ENCODE data around the gene CCDC138. TPM values are rescaled to one million over a fixed set of nuclear protein-coding genes. Genes with fewer than 3 reads are reported as not detected.

The CCDC138 gene
- total RNA-seq, 4 donors from 2014 or later = 0.58 to 1.8 (median 1.2) TPM

DNA sequence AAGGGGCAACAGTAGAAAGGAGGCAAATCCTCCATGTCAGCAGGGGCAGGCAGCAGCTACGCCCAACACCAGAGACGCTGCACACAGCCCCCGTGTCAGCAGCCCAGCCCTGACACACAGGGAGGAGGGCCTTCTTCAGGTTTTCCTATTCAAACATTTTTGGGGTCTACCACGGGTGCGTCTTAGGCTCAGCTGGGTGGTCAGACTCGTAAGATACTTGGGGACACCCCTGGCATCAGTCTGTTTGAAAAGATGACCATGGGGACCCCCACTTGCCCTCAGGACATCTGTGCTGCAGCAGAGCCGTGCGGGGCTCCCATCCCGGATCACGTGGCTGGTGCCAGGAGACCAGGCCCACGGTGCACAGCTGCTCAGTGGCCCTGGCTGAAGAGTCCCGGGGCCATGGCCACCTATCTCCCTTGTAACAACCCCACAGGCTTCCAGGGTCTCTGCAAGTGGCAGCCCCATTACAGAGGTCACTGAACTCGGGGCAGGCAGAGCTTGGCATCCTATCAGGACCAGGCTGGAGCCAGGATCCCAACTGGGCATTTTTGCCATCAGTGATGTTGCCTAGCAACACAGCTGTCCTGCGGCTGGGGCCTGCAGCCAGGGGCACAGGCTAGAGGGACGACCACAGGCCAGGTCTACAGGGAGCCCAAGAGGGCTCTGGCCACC lies 120.0 kb downstream of the CCDC138 start:
- no peaks in the 10 kb centered on the region for H3K9me3 ChIP-seq
- WGBS = 83% methylated on average over 7 of the region's 15 CpGs
- peaks cover 5 to 8% (median 7%) of the 10 kb centered on the region in 4 donors for H3K4me1 ChIP-seq
- H3K36me3 ChIP-seq = no peaks in the 10 kb centered on the region
- H3K4me3 ChIP-seq = no peak overlapping the region
- TF ChIP-seq, protein P1, sequence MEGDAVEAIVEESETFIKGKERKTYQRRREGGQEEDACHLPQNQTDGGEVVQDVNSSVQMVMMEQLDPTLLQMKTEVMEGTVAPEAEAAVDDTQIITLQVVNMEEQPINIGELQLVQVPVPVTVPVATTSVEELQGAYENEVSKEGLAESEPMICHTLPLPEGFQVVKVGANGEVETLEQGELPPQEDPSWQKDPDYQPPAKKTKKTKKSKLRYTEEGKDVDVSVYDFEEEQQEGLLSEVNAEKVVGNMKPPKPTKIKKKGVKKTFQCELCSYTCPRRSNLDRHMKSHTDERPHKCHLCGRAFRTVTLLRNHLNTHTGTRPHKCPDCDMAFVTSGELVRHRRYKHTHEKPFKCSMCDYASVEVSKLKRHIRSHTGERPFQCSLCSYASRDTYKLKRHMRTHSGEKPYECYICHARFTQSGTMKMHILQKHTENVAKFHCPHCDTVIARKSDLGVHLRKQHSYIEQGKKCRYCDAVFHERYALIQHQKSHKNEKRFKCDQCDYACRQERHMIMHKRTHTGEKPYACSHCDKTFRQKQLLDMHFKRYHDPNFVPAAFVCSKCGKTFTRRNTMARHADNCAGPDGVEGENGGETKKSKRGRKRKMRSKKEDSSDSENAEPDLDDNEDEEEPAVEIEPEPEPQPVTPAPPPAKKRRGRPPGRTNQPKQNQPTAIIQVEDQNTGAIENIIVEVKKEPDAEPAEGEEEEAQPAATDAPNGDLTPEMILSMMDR (IDR thresholded peaks at IDR 0.05) = no peak
- TF ChIP-seq POLR2AphosphoS5 (IDR thresholded peaks at IDR 0.05) = no peak
- no peak for TF ChIP-seq EP300 (IDR thresholded peaks at IDR 0.05)
- no peak for TF ChIP-seq POLR2A (IDR thresholded peaks at IDR 0.05; ENCODE audit: low read depth)
- intact Hi-C loops (cut with DNase I) = no loop called here
- no peak overlapping the region for H3K27ac ChIP-seq (replicated peaks in 1 of 4)
- H3K27me3 ChIP-seq = no peaks in the 10 kb centered on the region
- peak; percentile 90 for DNase-seq (ENCODE audit: extremely low spot score)

DNA sequence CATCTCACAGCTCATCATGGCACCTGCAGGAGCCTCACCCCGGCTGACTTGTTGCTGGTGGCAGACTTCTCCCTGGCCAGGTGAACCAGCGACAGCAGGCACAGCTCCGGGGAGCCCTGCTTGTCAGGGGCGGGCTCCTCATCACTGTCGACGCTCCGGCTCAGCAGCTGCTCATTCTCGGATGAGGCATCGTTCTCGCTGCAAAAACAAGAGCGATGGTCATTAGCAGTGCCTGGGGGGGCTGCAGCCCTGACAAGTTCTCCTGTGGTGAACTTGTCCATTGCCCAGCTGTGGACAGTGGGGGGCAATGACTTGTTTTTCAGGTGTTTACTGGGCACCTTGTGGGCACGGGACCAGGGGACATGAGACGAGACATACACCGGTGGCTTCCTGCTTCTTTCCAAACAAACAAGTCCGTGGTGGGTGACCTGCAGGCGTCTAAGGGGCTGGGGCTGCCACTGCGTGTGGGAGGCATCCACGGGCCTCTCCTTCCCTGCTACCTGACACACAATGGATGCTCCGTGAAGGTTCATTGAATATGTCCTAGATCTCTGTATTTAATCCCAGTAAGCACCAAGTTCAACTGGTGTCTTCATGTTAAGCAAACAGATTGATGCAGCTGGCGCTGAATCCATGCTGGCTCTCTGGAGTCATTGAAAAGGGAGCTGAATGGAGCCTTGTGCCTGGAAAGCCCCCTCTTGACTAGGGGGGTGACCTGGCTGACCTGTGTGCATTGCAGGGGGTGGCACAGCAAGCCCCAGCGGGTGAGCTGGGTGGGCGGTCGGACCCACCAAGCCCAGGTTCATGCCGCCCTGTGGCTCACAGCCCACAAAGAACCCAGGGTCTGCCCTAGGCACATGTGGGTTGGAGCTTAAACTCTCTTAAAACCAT lies 121.5 kb downstream of the CCDC138 start:
- Histone ChIP-seq H3K9me3 (no peaks in the 10 kb centered on the region), H3K27ac (replicated peaks in 1 of 4) (no peak overlapping the region), H3K4me1 (peaks cover 5 to 8% (median 7%) of the 10 kb centered on the region in 4 donors), H3K4me3 (no peak overlapping the region), H3K27me3 (no peaks in the 10 kb centered on the region), H3K36me3 (no peaks in the 10 kb centered on the region)
- peak; percentile 91 for DNase-seq (ENCODE audit: extremely low spot score)
- intact Hi-C loops (cut with DNase I) = no loop called here
- TF ChIP-seq, protein P1 (IDR thresholded peaks at IDR 0.05) = no peak
- TF ChIP-seq POLR2A (IDR thresholded peaks at IDR 0.05; ENCODE audit: low read depth) = no peak
- TF ChIP-seq EP300 (IDR thresholded peaks at IDR 0.05) = no peak
- 81% methylated on average over 7 of the region's 24 CpGs for WGBS

DNA sequence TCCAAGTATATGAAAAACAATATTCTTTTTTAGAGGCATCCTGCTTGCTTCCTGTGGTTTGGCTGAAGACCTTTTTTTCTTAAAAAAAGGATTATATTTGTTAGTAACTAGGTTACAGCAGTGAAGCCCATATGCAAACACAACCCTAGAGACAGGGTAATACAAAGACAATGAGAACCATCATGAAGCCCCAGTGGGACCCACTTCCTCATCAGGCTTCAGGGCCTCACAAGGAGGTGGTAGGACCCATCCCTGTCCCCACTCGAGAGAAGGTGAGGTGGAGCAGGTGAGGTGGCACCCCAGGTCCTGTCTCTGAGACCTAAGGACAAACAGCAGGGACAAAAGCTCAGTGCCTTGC lies 122.1 kb downstream of the CCDC138 start:
- intact Hi-C loops (cut with DNase I) = no loop called here
- DNase-seq (ENCODE audit: extremely low spot score) = no peak
- no CpG with 5 or more reads among the region's 1 CpG for WGBS

DNA sequence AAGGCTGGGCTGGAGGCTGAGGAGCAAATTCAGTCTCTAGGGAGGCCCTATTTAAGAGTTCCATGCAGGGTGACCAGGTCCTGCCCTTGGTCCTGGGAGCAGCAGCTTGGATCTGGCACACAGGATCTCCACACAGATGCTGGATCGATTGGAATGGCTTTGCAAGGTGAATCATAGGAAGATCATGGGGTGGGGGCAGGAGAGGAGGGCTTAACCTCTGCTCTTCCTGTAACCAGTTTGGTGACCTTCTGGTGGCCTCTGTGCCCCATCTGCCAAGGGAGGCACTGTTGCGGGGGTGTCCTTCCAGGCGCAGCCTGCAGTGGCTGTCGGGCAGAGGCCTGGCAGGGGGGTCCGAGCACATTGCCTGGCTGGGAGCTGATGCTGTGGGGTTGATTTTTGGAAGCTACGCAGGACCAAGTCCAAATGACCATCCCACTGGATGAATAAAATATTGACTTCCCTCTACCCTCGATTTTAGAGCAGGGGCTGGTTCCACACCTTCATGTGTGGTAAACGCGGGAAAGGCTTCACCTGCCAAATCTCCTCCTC lies 122.8 kb downstream of the CCDC138 start:
- H3K4me3 ChIP-seq = no peak overlapping the region
- no peaks in the 10 kb centered on the region for H3K27me3 ChIP-seq
- no peaks in the 10 kb centered on the region for H3K9me3 ChIP-seq
- TF ChIP-seq POLR2AphosphoS5 (IDR thresholded peaks at IDR 0.05) = no peak
- TF ChIP-seq POLR2A (IDR thresholded peaks at IDR 0.05; ENCODE audit: low read depth) = no peak
- TF ChIP-seq EP300 (IDR thresholded peaks at IDR 0.05) = no peak
- TF ChIP-seq, protein P1 (IDR thresholded peaks at IDR 0.05) = no peak
- 86% methylated on average over 9 of the region's 9 CpGs for WGBS
- H3K4me1 ChIP-seq = peaks cover 5 to 8% (median 7%) of the 10 kb centered on the region in 4 donors
- H3K36me3 ChIP-seq = no peaks in the 10 kb centered on the region
- H3K27ac ChIP-seq (replicated peaks in 1 of 4) = no peak overlapping the region
- DNase-seq (ENCODE audit: extremely low spot score) = peak; percentile 75
- intact Hi-C loops (cut with DNase I) = no loop called here

More for the DNA sequence above, 122.1 kb downstream of the CCDC138 start:
- H3K27me3 ChIP-seq = no peaks in the 10 kb centered on the region
- H3K36me3 ChIP-seq = no peaks in the 10 kb centered on the region
- peaks cover 5 to 8% (median 7%) of the 10 kb centered on the region in 4 donors for H3K4me1 ChIP-seq
- H3K27ac ChIP-seq (replicated peaks in 1 of 4) = no peak overlapping the region
- no peak overlapping the region for H3K4me3 ChIP-seq
- no peaks in the 10 kb centered on the region for H3K9me3 ChIP-seq
- no peak for TF ChIP-seq POLR2AphosphoS5 (IDR thresholded peaks at IDR 0.05)
- no peak for TF ChIP-seq EP300 (IDR thresholded peaks at IDR 0.05)
- TF ChIP-seq POLR2A (IDR thresholded peaks at IDR 0.05; ENCODE audit: low read depth) = no peak

DNA sequence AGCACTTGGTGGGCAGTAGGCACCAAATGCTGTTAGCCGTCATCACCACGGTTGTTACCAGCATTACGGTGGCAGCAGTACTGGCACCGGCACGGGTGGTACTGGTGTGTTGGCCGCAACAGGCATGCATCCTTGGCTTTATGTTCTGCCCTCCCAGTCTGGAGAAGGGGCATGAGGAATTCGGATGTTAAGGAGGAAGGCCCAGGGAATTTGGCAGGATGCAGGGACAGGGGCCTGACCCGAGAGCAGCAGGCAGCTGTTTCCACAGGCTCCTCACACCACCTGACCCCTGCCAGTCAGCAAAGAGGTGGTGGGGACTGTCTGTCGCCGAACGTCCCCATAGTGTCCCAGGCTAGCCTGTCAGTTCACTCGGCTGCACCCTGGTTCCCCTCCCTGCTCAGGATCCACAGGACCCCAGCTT lies 123.5 kb downstream of the CCDC138 start:
- TF ChIP-seq EP300 (IDR thresholded peaks at IDR 0.05) (no peak), POLR2A (IDR thresholded peaks at IDR 0.05; ENCODE audit: low read depth) (no peak), POLR2AphosphoS5 (IDR thresholded peaks at IDR 0.05) (no peak)
- TF ChIP-seq, protein P1 (IDR thresholded peaks at IDR 0.05) = no peak
- DNase-seq (ENCODE audit: extremely low spot score) = peak; percentile 74
- H3K36me3 ChIP-seq = no peaks in the 10 kb centered on the region
- H3K4me1 ChIP-seq = peaks cover 5 to 8% (median 7%) of the 10 kb centered on the region in 4 donors
- H3K27me3 ChIP-seq = no peaks in the 10 kb centered on the region
- no peaks in the 10 kb centered on the region for H3K9me3 ChIP-seq
- intact Hi-C loops (cut with DNase I) = loop anchor here (5.0 kb wide), 1 partner anchor 42 kb away; no protein-coding TSS in a partner anchor
- 95% methylated on average over 7 of the region's 12 CpGs for WGBS
- no peak overlapping the region for H3K4me3 ChIP-seq
- H3K27ac ChIP-seq (replicated peaks in 1 of 4) = no peak overlapping the region
